HEK293 (cell line): Measurements from ENCODE around the gene CFAP299.
"Not testable (repeated sequence)": the region's sequence is repeated elsewhere in the genome, so short reads cannot be mapped to it uniquely, and the experiment has no call there.

Source experiments
- CTCF ChIA-PET: fragments of 350-600 bp; formaldehyde crosslinking; extraction: SDS; loops from one replicate; lab custom pipeline; 2021; ENCODE audit warnings: antibody characterized with exemption; lab: Yijun Ruan, JAX
- POLR2A ChIA-PET: fragments of 300-600 bp; formaldehyde crosslinking; extraction: SDS; loops from one replicate; lab custom pipeline; 2020; ENCODE audit warnings: antibody characterized with exemption, inconsistent platforms; lab: Yijun Ruan, JAX
- H3K27ac ChIP-seq: fragments of 200-500 bp; sonication (Bioruptor generic); 2 replicates; pipeline ENCODE4 v1.5.1; 2014; ENCODE audit warnings: low read depth, low read length, control low read depth, inconsistent platforms; ENCODE audit errors: extremely low read depth
- H3K36me3 ChIP-seq, 2 experiments: fragments of 200-500 bp in 1 of 2; sonication (Bioruptor generic) in 1 of 2; 1 replicate in 1 of 2; 2 replicates in 1 of 2; pipeline ENCODE4 v1.5.1; 2014 to 2017; ENCODE audit warnings: inconsistent platforms in 2 of 2, low read length in 2 of 2; ENCODE audit not compliant: control insufficient read depth in 2 of 2, insufficient read depth in 1 of 2
- H3K4me1 ChIP-seq: fragments of 200-500 bp; sonication (Bioruptor generic); 2 replicates; pipeline ENCODE4 v1.5.1; 2014; ENCODE audit warnings: mild to moderate bottlenecking, low read length, inconsistent platforms; ENCODE audit not compliant: control insufficient read depth, insufficient read depth
- H3K4me3 ChIP-seq: 2 replicates; pipeline ENCODE4 v1.5.1; 2011; ENCODE audit warnings: low read depth, mild to moderate bottlenecking, control low read depth, low read length, moderate library complexity
- H3K9me3 ChIP-seq: fragments of 200-500 bp; sonication (Bioruptor generic); 2 replicates; pipeline ENCODE4 v1.5.1; 2014; ENCODE audit warnings: low read depth, low read length, inconsistent platforms; ENCODE audit not compliant: control insufficient read depth, insufficient read depth
- KLF1 ChIP-seq: fragments of 450-650 bp; formaldehyde crosslinking; IDR thresholded peaks from 2 replicates; pipeline ENCODE4 v1.5.1; 2016; ENCODE audit warnings: missing biosample characterization, missing genetic modification characterization
- MZF1 ChIP-seq: fragments of 450-650 bp; formaldehyde crosslinking; IDR thresholded peaks from 2 replicates; pipeline ENCODE4 v1.5.1; 2017; ENCODE audit warnings: missing biosample characterization, missing genetic modification characterization, borderline replicate concordance
- PATZ1 ChIP-seq: fragments of 450-650 bp; formaldehyde crosslinking; IDR thresholded peaks from 2 replicates; pipeline ENCODE4 v1.5.1; 2016; ENCODE audit warnings: missing biosample characterization, missing genetic modification characterization
- TRIM28 ChIP-seq: IDR thresholded peaks from 2 replicates; pipeline ENCODE4 v1.6.1; 2011; ENCODE audit warnings: low read length, control low read depth, borderline replicate concordance
- ZBTB20 ChIP-seq: fragments of 450-650 bp; formaldehyde crosslinking; IDR thresholded peaks from 2 replicates; pipeline ENCODE4 v1.5.1; 2016; ENCODE audit warnings: missing biosample characterization, missing genetic modification characterization
- ZEB2 ChIP-seq: fragments of 450-650 bp; formaldehyde crosslinking; IDR thresholded peaks from 2 replicates; pipeline ENCODE4 v1.5.1; 2016; ENCODE audit warnings: missing biosample characterization, missing genetic modification characterization
- ZNF138 ChIP-seq: fragments of 450-650 bp; formaldehyde crosslinking; IDR thresholded peaks from 2 replicates; pipeline ENCODE4 v1.5.1; 2016; ENCODE audit warnings: missing biosample characterization, missing genetic modification characterization, borderline replicate concordance
- ZNF140 ChIP-seq: fragments of 450-650 bp; formaldehyde crosslinking; IDR thresholded peaks from 2 replicates; pipeline ENCODE4 v1.5.1; 2016; ENCODE audit warnings: missing biosample characterization, missing genetic modification characterization
- ZNF146 ChIP-seq: fragments of 450-650 bp; formaldehyde crosslinking; IDR thresholded peaks from 2 replicates; pipeline ENCODE4 v1.5.1; 2016; ENCODE audit warnings: missing biosample characterization, missing genetic modification characterization
- ZNF184 ChIP-seq: fragments of 450-650 bp; IDR thresholded peaks from 2 replicates; pipeline ENCODE4 v1.5.1; 2018; ENCODE audit warnings: missing biosample characterization, mild to moderate bottlenecking, missing genetic modification characterization
- ZNF19 ChIP-seq: fragments of 450-650 bp; formaldehyde crosslinking; IDR thresholded peaks from 2 replicates; pipeline ENCODE4; 2016; ENCODE audit warnings: missing biosample characterization, missing genetic modification characterization, low read depth
- ZNF248 ChIP-seq: fragments of 450-650 bp; formaldehyde crosslinking; IDR thresholded peaks from 2 replicates; pipeline ENCODE4 v1.5.1; 2017; ENCODE audit warnings: missing biosample characterization, missing genetic modification characterization
- ZNF266 ChIP-seq: fragments of 450-650 bp; formaldehyde crosslinking; IDR thresholded peaks from 2 replicates; pipeline ENCODE4 v1.5.1; 2016; ENCODE audit warnings: missing biosample characterization, missing genetic modification characterization, low read depth
- ZNF280C ChIP-seq: fragments of 450-650 bp; formaldehyde crosslinking; IDR thresholded peaks from 2 replicates; pipeline ENCODE4 v1.5.1; 2016; ENCODE audit warnings: missing biosample characterization, missing genetic modification characterization
- ZNF530 ChIP-seq: fragments of 450-650 bp; formaldehyde crosslinking; IDR thresholded peaks from 2 replicates; pipeline ENCODE4 v1.5.1; 2016; ENCODE audit warnings: low read depth, missing biosample characterization, missing genetic modification characterization
- ZNF548 ChIP-seq: fragments of 450-650 bp; formaldehyde crosslinking; IDR thresholded peaks from 2 replicates; pipeline ENCODE4 v1.5.1; 2016; ENCODE audit warnings: missing biosample characterization, missing genetic modification characterization
- ZNF610 ChIP-seq: fragments of 450-650 bp; formaldehyde crosslinking; IDR thresholded peaks from 2 replicates; pipeline ENCODE4 v1.5.1; 2016; ENCODE audit warnings: missing biosample characterization, missing genetic modification characterization, borderline replicate concordance
- ZNF623 ChIP-seq: fragments of 450-650 bp; formaldehyde crosslinking; IDR thresholded peaks from 2 replicates; pipeline ENCODE4 v1.5.1; 2016; ENCODE audit warnings: missing biosample characterization, missing genetic modification characterization
- ZNF670 ChIP-seq: fragments of 450-650 bp; formaldehyde crosslinking; IDR thresholded peaks from 2 replicates; pipeline ENCODE4 v1.5.1; 2016; ENCODE audit warnings: missing biosample characterization, missing genetic modification characterization, low read depth
- ZNF791 ChIP-seq: fragments of 450-650 bp; formaldehyde crosslinking; IDR thresholded peaks from 2 replicates; pipeline ENCODE4 v1.5.1; 2016; ENCODE audit warnings: missing biosample characterization, missing genetic modification characterization
- TF ChIP-seq, protein P1 (sequence below): fragments of 450-650 bp; formaldehyde crosslinking; IDR thresholded peaks from 2 replicates; pipeline ENCODE4 v1.5.1; 2017; ENCODE audit warnings: missing biosample characterization, missing genetic modification characterization
- TF ChIP-seq, protein P2 (sequence below): fragments of 450-650 bp; formaldehyde crosslinking; IDR thresholded peaks from 2 replicates; pipeline ENCODE4 v1.5.1; 2016; ENCODE audit warnings: missing biosample characterization, missing genetic modification characterization
- TF ChIP-seq, protein P3 (sequence below): fragments of 450-650 bp; formaldehyde crosslinking; IDR thresholded peaks from 2 replicates; pipeline ENCODE4 v1.5.1; 2016; ENCODE audit warnings: missing biosample characterization, missing genetic modification characterization, borderline replicate concordance

The CFAP299 gene

DNA sequence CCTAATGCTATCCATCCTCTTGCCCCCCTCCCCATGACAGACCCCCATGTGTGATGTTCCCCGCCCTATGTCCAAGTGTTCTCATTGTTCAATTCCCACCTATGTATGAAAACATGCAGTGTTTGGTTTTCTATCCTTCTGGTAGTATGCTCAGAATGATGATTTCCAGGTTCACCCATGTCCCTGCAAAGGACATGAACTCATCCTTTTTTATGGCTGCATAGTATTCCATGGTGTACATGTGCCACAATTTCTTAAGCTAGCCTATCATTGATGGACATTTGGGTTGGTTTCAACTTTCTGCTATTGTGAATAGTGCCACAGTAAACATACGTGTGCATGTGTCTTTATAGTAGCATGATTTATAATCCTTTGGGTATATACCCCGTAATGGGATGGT lies 334.6 kb downstream of the CFAP299 start:
- peak; percentile 55; the same call in 1 of the 2 replicates for TF ChIP-seq ZNF146
- H3K4me1 ChIP-seq, H3K9me3 ChIP-seq, POLR2A ChIA-PET, CTCF ChIA-PET, H3K36me3 ChIP-seq, H3K4me3 ChIP-seq, H3K27ac ChIP-seq: not testable (repeated sequence)

DNA sequence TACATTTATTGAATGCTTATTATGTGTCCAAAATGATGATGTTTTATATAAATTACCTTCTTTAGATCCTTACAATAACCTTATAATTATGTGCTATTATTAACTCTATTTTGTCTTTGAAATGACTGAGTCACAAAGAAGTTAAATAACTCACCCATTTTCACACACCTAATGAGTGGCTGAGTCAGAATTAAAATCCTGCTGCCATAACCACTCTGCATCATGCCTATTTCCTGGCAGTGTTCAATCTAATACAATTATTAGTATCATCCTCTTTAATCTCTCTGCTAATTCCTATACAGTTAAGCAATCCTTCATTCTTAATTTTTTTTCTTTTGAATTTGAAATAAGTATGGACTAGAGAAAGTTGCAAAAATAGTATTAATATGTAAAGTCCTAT lies 342.9 kb downstream of the CFAP299 start:
- no peak for TF ChIP-seq ZNF138 (tag by site-specific recombination)
- no peak for TF ChIP-seq TRIM28
- TF ChIP-seq, protein P1, sequence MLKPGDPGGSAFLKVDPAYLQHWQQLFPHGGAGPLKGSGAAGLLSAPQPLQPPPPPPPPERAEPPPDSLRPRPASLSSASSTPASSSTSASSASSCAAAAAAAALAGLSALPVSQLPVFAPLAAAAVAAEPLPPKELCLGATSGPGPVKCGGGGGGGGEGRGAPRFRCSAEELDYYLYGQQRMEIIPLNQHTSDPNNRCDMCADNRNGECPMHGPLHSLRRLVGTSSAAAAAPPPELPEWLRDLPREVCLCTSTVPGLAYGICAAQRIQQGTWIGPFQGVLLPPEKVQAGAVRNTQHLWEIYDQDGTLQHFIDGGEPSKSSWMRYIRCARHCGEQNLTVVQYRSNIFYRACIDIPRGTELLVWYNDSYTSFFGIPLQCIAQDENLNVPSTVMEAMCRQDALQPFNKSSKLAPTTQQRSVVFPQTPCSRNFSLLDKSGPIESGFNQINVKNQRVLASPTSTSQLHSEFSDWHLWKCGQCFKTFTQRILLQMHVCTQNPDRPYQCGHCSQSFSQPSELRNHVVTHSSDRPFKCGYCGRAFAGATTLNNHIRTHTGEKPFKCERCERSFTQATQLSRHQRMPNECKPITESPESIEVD (tag by site-specific recombination) = no peak
- no peak for TF ChIP-seq ZNF623 (tag by site-specific recombination)
- TF ChIP-seq ZNF184 = no peak
- no peak for TF ChIP-seq ZNF140 (tag by site-specific recombination)
- no peak for TF ChIP-seq PATZ1 (tag by site-specific recombination)
- no peak for TF ChIP-seq ZNF791
- TF ChIP-seq ZNF248 (tag by site-specific recombination) = no peak
- no peak for TF ChIP-seq ZNF266
- TF ChIP-seq ZBTB20 = no peak
- no peak for TF ChIP-seq ZNF670 (tag by site-specific recombination)
- no peak for TF ChIP-seq ZNF19 (tag by site-specific recombination)
- TF ChIP-seq KLF1 (tag by site-specific recombination) = no peak
- no peak for TF ChIP-seq ZEB2 (tag by site-specific recombination)
- TF ChIP-seq, protein P2, sequence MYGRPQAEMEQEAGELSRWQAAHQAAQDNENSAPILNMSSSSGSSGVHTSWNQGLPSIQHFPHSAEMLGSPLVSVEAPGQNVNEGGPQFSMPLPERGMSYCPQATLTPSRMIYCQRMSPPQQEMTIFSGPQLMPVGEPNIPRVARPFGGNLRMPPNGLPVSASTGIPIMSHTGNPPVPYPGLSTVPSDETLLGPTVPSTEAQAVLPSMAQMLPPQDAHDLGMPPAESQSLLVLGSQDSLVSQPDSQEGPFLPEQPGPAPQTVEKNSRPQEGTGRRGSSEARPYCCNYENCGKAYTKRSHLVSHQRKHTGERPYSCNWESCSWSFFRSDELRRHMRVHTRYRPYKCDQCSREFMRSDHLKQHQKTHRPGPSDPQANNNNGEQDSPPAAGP (tag by site-specific recombination) = no peak
- Histone ChIP-seq H3K36me3 (no peaks in the 10 kb centered on the region), H3K27ac (no peak overlapping the region), H3K4me1 (no peaks in the 10 kb centered on the region), H3K4me3 (no peak overlapping the region), H3K9me3 (no peaks in the 10 kb centered on the region)
- ChIA-PET POLR2A (no interaction called here), CTCF (no interaction called here)

DNA sequence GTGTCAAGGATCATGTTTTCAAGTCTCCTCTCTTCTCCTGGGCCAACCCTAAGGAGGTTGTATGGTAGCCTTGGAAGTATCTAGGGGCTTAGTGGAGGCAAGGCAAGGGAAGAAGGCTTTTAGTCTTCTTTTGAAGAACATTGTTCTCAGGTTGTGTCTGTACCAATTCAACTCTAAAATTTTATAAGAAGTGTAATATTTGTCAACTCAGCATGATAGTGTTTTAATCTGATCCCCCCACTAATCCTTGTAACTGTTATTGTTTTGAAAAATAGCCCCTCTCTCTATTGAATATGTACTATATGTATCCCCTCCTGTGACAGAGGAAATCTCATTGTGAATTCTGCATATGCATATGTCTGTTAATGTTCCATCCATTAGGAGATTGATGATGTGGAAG lies 345.4 kb downstream of the CFAP299 start:
- Histone ChIP-seq H3K4me1 (no peaks in the 10 kb centered on the region), H3K4me3 (no peak overlapping the region), H3K9me3 (no peaks in the 10 kb centered on the region), H3K27ac (no peak overlapping the region), H3K36me3 (no peaks in the 10 kb centered on the region)
- CTCF ChIA-PET = no interaction called here
- POLR2A ChIA-PET = no interaction called here
- TF ChIP-seq ZNF610 (no peak), MZF1 (tag by site-specific recombination) (no peak), ZNF548 (tag by site-specific recombination) (no peak), ZNF530 (no peak), ZNF280C (tag by site-specific recombination) (no peak), KLF1 (tag by site-specific recombination) (no peak)
- TF ChIP-seq, protein P2 (tag by site-specific recombination) = no peak
- TF ChIP-seq, protein P3, sequence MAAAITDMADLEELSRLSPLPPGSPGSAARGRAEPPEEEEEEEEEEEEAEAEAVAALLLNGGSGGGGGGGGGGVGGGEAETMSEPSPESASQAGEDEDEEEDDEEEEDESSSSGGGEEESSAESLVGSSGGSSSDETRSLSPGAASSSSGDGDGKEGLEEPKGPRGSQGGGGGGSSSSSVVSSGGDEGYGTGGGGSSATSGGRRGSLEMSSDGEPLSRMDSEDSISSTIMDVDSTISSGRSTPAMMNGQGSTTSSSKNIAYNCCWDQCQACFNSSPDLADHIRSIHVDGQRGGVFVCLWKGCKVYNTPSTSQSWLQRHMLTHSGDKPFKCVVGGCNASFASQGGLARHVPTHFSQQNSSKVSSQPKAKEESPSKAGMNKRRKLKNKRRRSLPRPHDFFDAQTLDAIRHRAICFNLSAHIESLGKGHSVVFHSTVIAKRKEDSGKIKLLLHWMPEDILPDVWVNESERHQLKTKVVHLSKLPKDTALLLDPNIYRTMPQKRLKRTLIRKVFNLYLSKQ (tag by site-specific recombination) = no peak
